Immature natural killer cell (primary cell): ENCODE results near the gene GAL. TPM values are rescaled to one million over a fixed set of nuclear protein-coding genes. Genes with fewer than 3 reads are reported as not detected.

ENCODE experiments used
- DNase-seq, 3 donors: peaks; one replicate each; pipeline ENCODE4 v3.0.0; 2022; ENCODE audit warnings: mixed read lengths in 1 of 3
- H3K27ac Mint-ChIP-seq, 6 donors: one replicate each; pipeline ENCODE4 v1.8.0; 2020; ENCODE audit warnings: mixed read lengths in 6 of 6, mild to moderate bottlenecking in 5 of 6, inconsistent platforms in 4 of 6, moderate library complexity in 3 of 6
- H3K27me3 Mint-ChIP-seq, 3 donors: one replicate each; pipeline ENCODE4 v1.8.0; 2020 to 2021; ENCODE audit warnings: low read depth in 3 of 3, mild to moderate bottlenecking in 3 of 3, mixed read lengths in 3 of 3, moderate library complexity in 3 of 3, inconsistent platforms in 1 of 3
- H3K36me3 Mint-ChIP-seq, 3 donors: one replicate each; pipeline ENCODE4 v1.8.0; 2020; ENCODE audit warnings: mixed read lengths in 3 of 3, inconsistent platforms in 2 of 3, mild to moderate bottlenecking in 2 of 3
- H3K4me1 Mint-ChIP-seq, 2 donors: one replicate each; pipeline ENCODE4 v1.8.0; 2020; ENCODE audit warnings: inconsistent platforms in 2 of 2, mild to moderate bottlenecking in 2 of 2, mixed read lengths in 2 of 2, moderate library complexity in 1 of 2
- H3K4me3 Mint-ChIP-seq, 5 donors: one replicate each; pipeline ENCODE4 v1.8.0; 2020; ENCODE audit warnings: mild to moderate bottlenecking in 5 of 5, mixed read lengths in 5 of 5, inconsistent platforms in 3 of 5, moderate library complexity in 3 of 5
- H3K9me3 Mint-ChIP-seq, 6 donors: one replicate each; pipeline ENCODE4 v1.8.0; 2020; ENCODE audit warnings: mild to moderate bottlenecking in 6 of 6, mixed read lengths in 6 of 6, inconsistent platforms in 4 of 6, moderate library complexity in 3 of 6
- polyA plus RNA-seq, 3 donors: library from polyadenylated mRNA; unstranded; fragments of 300-500 nt; fragmentation: Illumina TruSeq; gene quantifications; one replicate each; pipeline ENCODE4 v1.2.3, GENCODE V29; 2021

The GAL gene
- polyA plus RNA-seq, 3 donors from 2014 or later, result not detected

- Mint-ChIP-seq H3K9me3 (no peaks in the 10 kb centered on the region), H3K4me1 (no peaks in the 10 kb centered on the region), H3K4me3 (no peak overlapping the region), H3K27ac (no peak overlapping the region), H3K27me3 (peaks cover 2 to 13% (median 7%) of the 10 kb centered on the region in 3 donors), H3K36me3 (peaks cover 0 to 3% (median 0%) of the 10 kb centered on the region in 3 donors)
- DNase-seq, result no peak
These were observed 1.8 kb upstream of the GAL start for GRCh38 chr11:68682531-68682961.

DNA sequence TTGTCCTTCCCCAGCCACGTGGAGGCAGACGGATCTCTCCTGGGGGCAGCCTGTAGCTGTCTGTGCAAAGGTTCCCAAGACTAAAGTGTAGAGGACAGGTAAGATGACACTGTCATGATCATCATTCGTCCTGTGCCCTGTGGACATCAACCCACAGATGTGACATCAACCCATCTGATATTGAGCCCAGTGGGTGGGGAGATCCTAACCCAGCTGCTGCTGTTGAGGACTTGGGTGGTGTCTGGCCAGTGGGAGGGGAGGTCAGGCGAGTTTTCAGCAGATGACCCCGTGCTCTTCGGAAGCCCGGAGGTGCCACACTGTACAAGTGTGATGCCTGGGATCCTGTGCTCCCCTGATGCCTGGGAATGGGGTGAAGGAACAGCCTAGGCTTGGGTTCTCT is 1.2 kb upstream of the GAL start:
- H3K27me3 Mint-ChIP-seq, result peaks cover 2 to 12% (median 7%) of the 10 kb centered on the region in 3 donors
- no peak overlapping the region for H3K27ac Mint-ChIP-seq
- DNase-seq, result no peak
- peaks cover 0 to 3% (median 0%) of the 10 kb centered on the region in 3 donors for H3K36me3 Mint-ChIP-seq
- H3K4me3 Mint-ChIP-seq, result no peak overlapping the region
- no peaks in the 10 kb centered on the region for H3K9me3 Mint-ChIP-seq
- H3K4me1 Mint-ChIP-seq, result no peaks in the 10 kb centered on the region

DNA sequence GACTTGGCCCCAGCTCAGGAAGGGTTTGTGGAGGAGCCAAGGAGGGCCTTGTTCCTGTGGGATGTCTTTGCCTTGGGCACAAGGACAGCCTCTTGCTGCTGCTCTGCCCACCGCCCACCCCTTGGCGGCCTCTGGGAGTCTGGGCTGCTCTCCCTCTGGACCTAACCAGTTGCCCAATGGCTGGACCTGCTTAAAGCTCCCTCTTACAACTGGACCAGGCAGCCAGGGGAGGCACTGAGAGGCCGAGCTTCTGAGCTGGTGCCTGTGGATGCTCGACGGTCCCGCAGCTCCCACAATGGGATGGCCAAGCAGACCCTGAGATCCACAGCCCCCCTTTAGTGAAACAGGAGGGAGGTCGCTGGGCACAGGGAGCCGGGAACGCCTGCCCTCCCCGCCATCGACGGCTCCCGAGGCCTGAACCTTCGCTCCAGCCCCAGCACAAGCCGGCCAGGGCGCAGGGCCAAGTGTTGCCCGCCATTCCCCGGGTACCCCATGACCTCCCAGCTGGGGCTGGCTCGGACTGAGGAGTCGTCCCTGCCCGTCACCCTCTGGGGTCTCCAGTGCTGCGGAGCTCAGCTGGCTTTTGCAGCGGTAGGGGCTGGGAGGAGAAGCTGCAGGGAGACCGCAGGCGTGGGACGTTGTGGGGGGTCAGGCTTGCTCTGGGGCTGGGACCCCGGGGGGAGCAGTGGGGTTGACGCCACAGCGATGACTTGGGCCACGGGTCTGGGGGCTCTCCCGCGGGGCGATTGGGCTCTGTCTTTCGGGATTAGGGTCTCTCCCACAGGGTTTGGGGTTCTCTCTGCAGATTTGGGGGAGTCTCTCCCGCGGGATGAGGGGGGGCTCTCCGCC is 584 bp upstream of the GAL start:
- DNase-seq, result no peak
- H3K27me3 Mint-ChIP-seq, result peaks cover 2 to 13% (median 7%) of the 10 kb centered on the region in 3 donors
- H3K36me3 Mint-ChIP-seq, result peaks cover 0 to 3% (median 0%) of the 10 kb centered on the region in 3 donors
- H3K4me1 Mint-ChIP-seq, result no peaks in the 10 kb centered on the region
- no peaks in the 10 kb centered on the region for H3K9me3 Mint-ChIP-seq
- no peak overlapping the region for H3K4me3 Mint-ChIP-seq
- no peak overlapping the region for H3K27ac Mint-ChIP-seq

- peak overlapping the region in 1 of 5 donors; percentile 23 for H3K4me3 Mint-ChIP-seq
- no peak overlapping the region for H3K27ac Mint-ChIP-seq
- H3K36me3 Mint-ChIP-seq, result peaks cover 0 to 3% (median 0%) of the 10 kb centered on the region in 3 donors
- peaks cover 5 to 17% (median 5%) of the 10 kb centered on the region in 3 donors for H3K27me3 Mint-ChIP-seq
- H3K4me1 Mint-ChIP-seq, result peaks cover 7 to 9% of the 10 kb centered on the region in 2 donors
- no peaks in the 10 kb centered on the region for H3K9me3 Mint-ChIP-seq
- DNase-seq, result no peak
These were observed 1.5 kb downstream of the GAL start for GRCh38 chr11:68685656-68686380.

DNA sequence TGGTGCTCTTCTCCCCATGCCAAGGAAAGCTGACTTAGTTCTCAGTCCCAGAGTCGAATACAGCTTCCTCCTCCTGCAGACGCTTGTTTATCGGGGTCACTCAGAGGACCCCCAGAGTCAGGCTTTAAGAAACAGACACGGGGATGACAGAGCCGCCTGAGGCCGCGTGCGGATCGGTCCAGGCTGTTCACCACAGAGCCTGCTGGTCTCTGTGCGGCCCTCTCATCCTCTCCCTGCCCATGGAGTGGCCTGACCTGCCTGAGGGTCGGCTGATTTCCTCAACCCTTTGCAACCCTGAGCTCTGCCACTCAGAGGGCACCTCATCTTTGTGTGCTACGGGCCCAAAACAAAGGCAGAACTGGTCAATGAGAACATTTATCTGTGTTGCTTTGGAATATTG is 2.1 kb downstream of the GAL start:
- Mint-ChIP-seq H3K36me3 (peaks cover 0 to 3% (median 0%) of the 10 kb centered on the region in 3 donors), H3K4me3 (no peak overlapping the region), H3K9me3 (no peaks in the 10 kb centered on the region), H3K27me3 (peaks cover 5 to 17% (median 10%) of the 10 kb centered on the region in 3 donors), H3K4me1 (peaks cover 12 to 15% of the 10 kb centered on the region in 2 donors), H3K27ac (no peak overlapping the region)
- DNase-seq, result no peak

DNA sequence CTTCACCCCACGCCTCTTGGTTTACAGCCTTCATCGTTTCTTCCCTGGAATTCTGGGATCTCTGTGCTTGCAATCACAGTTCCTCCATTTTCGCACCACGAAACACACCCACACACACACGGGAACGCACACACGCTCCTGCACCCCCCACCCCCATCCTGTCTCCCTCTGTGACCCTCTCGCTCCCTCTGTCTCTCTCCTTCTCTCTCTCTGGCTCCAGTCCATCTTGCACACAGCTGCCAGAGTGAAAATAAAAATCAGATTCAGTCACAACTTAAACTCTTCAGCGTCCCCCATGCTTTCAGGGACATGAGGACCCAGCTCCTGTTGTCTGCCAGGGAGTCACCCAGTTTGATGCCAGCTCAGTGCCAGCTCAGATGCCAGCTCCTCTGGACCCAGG is 3.0 kb downstream of the GAL start:
- H3K27ac Mint-ChIP-seq, result no peak overlapping the region
- peaks cover 0 to 3% (median 0%) of the 10 kb centered on the region in 3 donors for H3K36me3 Mint-ChIP-seq
- H3K9me3 Mint-ChIP-seq, result no peaks in the 10 kb centered on the region
- peaks cover 5 to 17% (median 11%) of the 10 kb centered on the region in 3 donors for H3K27me3 Mint-ChIP-seq
- no peak for DNase-seq
- H3K4me3 Mint-ChIP-seq, result no peak overlapping the region
- peaks cover 12 to 15% of the 10 kb centered on the region in 2 donors for H3K4me1 Mint-ChIP-seq

DNA sequence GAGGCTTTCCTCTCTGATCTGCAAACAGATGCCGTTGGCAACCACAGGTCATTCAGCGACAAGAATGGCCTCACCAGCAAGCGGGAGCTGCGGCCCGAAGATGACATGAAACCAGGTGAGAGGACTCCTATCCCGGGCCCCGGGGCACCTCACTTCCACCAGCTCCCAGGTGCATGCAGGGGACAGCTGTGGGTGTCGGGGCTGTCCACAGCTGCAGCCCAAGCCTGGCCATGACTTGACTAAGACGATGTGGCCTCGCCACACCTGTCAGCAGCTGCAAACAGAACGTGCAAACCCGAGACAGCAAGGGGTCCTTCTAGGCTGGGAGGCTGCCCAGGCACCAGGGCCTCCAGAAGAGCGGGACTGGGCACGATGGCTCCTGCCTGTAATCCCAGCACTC is 3.6 kb downstream of the GAL start:
- H3K27me3 Mint-ChIP-seq, result peaks cover 5 to 17% (median 11%) of the 10 kb centered on the region in 3 donors
- no peaks in the 10 kb centered on the region for H3K9me3 Mint-ChIP-seq
- DNase-seq, result no peak
- no peak overlapping the region for H3K27ac Mint-ChIP-seq
- peaks cover 0 to under 1% (median 0%) of the 10 kb centered on the region in 3 donors for H3K36me3 Mint-ChIP-seq
- peaks cover 12 to 15% of the 10 kb centered on the region in 2 donors for H3K4me1 Mint-ChIP-seq
- no peak overlapping the region for H3K4me3 Mint-ChIP-seq

DNA sequence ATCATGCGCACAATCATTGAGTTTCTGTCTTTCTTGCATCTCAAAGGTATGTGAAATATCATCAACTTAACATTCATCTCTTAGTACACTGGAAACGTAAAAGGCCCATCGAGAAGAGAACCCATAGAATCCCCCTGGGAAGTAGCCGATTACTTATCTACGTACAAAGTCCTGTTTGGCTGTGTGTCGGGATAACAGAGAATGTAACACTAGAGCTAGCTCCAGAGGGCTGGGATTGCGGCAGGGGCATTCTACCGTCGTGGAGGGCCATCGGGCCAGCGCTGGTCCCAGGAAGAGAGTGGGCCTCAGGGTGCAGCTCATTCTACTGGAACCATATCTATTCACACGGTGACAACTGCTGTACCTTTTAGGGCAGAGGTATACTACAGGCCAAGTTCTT is 4.5 kb downstream of the GAL start:
- H3K36me3 Mint-ChIP-seq, result no peaks in the 10 kb centered on the region
- H3K27ac Mint-ChIP-seq, result no peak overlapping the region
- DNase-seq, result no peak
- H3K4me1 Mint-ChIP-seq, result peaks cover 12 to 15% of the 10 kb centered on the region in 2 donors
- H3K4me3 Mint-ChIP-seq, result no peak overlapping the region
- H3K27me3 Mint-ChIP-seq, result peaks cover 5 to 17% (median 11%) of the 10 kb centered on the region in 3 donors
- H3K9me3 Mint-ChIP-seq, result no peaks in the 10 kb centered on the region

- Mint-ChIP-seq H3K4me1 (peaks cover 12 to 15% of the 10 kb centered on the region in 2 donors), H3K9me3 (no peaks in the 10 kb centered on the region), H3K4me3 (peak overlapping the region in 1 of 5 donors; percentile 68), H3K27me3 (peaks cover 5 to 17% (median 12%) of the 10 kb centered on the region in 3 donors), H3K27ac (no peak overlapping the region), H3K36me3 (no peaks in the 10 kb centered on the region)
- DNase-seq, result no peak
These were observed 5.6 kb downstream of the GAL start for GRCh38 chr11:68689737-68690625.

DNA sequence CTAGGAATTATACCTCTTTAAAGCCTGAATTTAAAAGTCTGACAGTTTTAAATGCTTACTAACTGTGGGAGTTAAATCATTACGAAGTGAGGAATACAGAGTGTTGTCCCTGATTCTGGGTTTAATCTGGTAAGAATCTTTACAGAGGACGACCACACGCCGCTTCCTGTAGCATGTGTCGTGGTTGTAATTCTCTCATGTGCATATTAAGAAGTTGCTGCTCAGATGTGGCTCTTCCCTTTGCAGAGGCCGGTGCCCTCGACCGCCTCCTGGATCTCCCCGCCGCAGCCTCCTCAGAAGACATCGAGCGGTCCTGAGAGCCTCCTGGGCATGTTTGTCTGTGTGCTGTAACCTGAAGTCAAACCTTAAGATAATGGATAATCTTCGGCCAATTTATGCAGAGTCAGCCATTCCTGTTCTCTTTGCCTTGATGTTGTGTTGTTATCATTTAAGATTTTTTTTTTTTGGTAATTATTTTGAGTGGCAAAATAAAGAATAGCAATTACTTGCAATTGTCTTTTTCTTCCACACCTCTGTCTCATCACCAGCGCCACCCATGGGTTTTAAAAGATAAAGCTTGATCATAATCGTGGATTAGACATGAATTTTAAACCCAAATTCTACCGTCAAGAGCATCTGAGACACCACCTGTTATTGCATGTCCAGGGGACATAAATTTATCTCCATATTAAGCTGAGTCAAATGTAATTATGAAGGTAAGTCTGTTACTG is 6.5 kb downstream of the GAL start:
- no peak overlapping the region for H3K27ac Mint-ChIP-seq
- H3K36me3 Mint-ChIP-seq, result no peaks in the 10 kb centered on the region
- peaks cover 5 to 17% (median 12%) of the 10 kb centered on the region in 3 donors for H3K27me3 Mint-ChIP-seq
- H3K4me3 Mint-ChIP-seq, result peak overlapping the region in 4 of 5 donors; percentile 0 to 68 (median 52)
- H3K9me3 Mint-ChIP-seq, result no peaks in the 10 kb centered on the region
- peaks cover 12 to 15% of the 10 kb centered on the region in 2 donors for H3K4me1 Mint-ChIP-seq
- DNase-seq, result peak; percentile 6 to 16 (median 11)

DNA sequence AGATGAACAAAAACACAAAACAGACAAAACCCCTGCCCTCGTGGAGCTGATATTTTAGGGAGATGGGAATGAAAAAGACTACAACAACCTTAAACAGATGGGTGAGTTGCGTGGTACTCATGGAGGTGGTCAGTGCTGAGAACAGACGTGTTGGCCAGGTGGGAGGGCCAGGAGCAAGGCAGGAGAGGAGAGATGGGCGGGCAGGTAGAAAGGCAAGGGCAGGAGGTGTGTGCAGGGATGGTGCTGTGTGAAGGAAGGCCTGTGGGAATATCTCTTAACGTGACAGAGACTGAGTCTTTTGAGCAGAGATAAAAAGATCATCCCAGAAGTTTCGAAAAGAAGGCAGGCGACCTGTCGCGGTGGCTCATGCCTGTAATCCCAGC is 7.0 kb downstream of the GAL start:
- DNase-seq, result no peak
- Mint-ChIP-seq H3K4me1 (peaks cover 12 to 15% of the 10 kb centered on the region in 2 donors), H3K27ac (no peak overlapping the region), H3K36me3 (no peaks in the 10 kb centered on the region), H3K9me3 (peaks cover 0 to 5% (median 2%) of the 10 kb centered on the region in 6 donors), H3K4me3 (peak overlapping the region in 1 of 5 donors; percentile 68), H3K27me3 (peaks cover 5 to 16% (median 12%) of the 10 kb centered on the region in 3 donors)

- Mint-ChIP-seq H3K27me3 (peaks cover 2 to 12% (median 11%) of the 10 kb centered on the region in 3 donors), H3K9me3 (peaks cover 0 to 12% (median 4%) of the 10 kb centered on the region in 6 donors), H3K27ac (no peak overlapping the region), H3K4me1 (peaks cover 12 to 15% of the 10 kb centered on the region in 2 donors), H3K4me3 (no peak overlapping the region), H3K36me3 (no peaks in the 10 kb centered on the region)
- no peak for DNase-seq
These were observed 7.8 kb downstream of the GAL start for GRCh38 chr11:68692115-68692514.
